ENCODE results near the gene PPP1R3D.
"Not testable (repeated sequence)": the region's sequence is repeated elsewhere in the genome, so short reads cannot be mapped to it uniquely, and the experiment has no call there.

Gene PPP1R3D

DNA sequence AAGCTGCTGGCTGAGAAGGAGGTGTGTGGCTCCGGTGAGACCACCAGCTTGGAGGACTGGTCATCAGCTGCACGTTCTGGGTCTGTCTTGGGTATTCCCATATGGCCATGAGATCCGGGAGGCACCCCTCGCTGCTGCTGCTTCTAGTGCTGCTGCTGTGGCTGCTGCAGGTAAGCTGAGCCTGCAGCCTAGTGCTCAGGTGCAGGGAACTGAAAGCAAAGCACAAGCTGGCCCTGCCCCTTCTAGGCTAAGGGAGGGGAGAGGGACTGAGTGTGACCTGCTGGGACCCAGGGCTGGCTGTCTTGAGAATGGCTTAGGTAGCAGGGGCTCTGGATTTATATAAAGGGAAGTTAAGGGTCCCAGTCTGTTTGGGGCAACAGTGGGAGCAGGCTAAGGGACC lies 18.5 kb upstream of the PPP1R3D start:
- Mint-ChIP-seq H3K27ac (no peak overlapping the region), H3K36me3 (ENCODE audit: low read depth) (no peaks in the 10 kb centered on the region), H3K27me3 (no peaks in the 10 kb centered on the region), H3K4me3 (no peak overlapping the region), H3K9me3 (no peaks in the 10 kb centered on the region), H3K4me1 (ENCODE audit: low read depth) (no peaks in the 10 kb centered on the region)
- no peak for DNase-seq

DNA sequence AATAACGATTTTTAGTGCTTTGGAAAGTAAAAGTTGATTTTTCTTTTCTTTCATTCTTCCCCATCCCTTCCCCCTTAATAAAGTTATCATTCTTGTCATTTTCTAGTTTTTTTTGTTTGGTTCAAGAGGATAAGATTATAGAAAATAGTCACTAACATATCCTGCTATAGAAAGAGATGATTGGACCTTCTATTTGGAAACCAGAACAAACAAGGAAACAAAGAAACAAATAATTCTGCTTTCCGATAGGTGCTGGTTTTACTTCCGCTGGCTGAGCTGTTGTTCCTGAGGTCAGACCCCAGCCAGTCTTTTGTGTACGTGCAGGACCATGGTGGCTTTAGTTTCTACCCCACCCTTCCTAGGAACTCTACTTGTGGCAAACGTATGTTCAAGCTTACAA lies 18.0 kb upstream of the PPP1R3D start, which contains the start of gene CDH26:
CDH26 (plus strand) TSS at position 301 of the 400 bp plus-strand sequence. CDS start 304 bp downstream, outside the sequence.
- Mint-ChIP-seq H3K4me1 (ENCODE audit: low read depth) (no peaks in the 10 kb centered on the region), H3K4me3 (no peak within 1 kb of the TSS), H3K27ac (no peak within 1 kb of the TSS), H3K36me3 (ENCODE audit: low read depth) (peaks cover under 1% of the 10 kb centered on the region), H3K27me3 (no peaks in the 10 kb centered on the region), H3K9me3 (no peaks in the 10 kb centered on the region)
- no peak for DNase-seq

DNA sequence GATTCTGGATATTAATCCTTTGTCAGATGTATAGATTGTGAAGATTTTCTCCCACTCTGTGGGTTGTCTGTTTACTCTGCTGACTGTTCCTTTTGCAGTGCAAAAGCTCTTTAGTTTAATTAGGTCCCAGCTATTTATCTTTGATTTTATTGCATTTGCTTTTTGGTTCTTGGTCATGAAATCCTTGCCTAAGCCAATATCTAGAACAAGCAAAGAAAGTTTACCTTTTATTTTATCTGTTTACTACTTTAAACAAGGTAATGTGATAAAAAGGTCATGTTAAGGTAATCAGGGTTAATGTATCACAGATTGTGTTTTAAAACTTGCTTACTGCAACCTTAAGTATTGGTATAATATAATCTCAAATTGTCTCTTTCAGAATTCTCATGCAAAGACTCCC lies 17.5 kb upstream of the PPP1R3D start:
- not testable (repeated sequence) for H3K27ac Mint-ChIP-seq; H3K4me3 Mint-ChIP-seq; H3K36me3 Mint-ChIP-seq (ENCODE audit: low read depth); H3K9me3 Mint-ChIP-seq; H3K27me3 Mint-ChIP-seq; H3K4me1 Mint-ChIP-seq (ENCODE audit: low read depth); DNase-seq

GRCh38 chr20:59955131-59955796 lies 15.2 kb upstream of the PPP1R3D start:
- Mint-ChIP-seq H3K27me3 (no peaks in the 10 kb centered on the region), H3K36me3 (ENCODE audit: low read depth) (peaks cover 11% of the 10 kb centered on the region), H3K4me3 (no peak overlapping the region), H3K9me3 (no peaks in the 10 kb centered on the region), H3K4me1 (ENCODE audit: low read depth) (no peaks in the 10 kb centered on the region), H3K27ac (no peak overlapping the region)
- DNase-seq = no peak

GRCh38 chr20:59954718-59955117 lies 14.6 kb upstream of the PPP1R3D start:
- no peak for DNase-seq
- H3K9me3 Mint-ChIP-seq = no peaks in the 10 kb centered on the region
- no peaks in the 10 kb centered on the region for H3K27me3 Mint-ChIP-seq
- H3K4me3 Mint-ChIP-seq = no peak overlapping the region
- H3K27ac Mint-ChIP-seq = no peak overlapping the region
- H3K36me3 Mint-ChIP-seq (ENCODE audit: low read depth) = peaks cover 15% of the 10 kb centered on the region
- no peaks in the 10 kb centered on the region for H3K4me1 Mint-ChIP-seq (ENCODE audit: low read depth)

- no peak overlapping the region for H3K27ac Mint-ChIP-seq
- H3K9me3 Mint-ChIP-seq = no peaks in the 10 kb centered on the region
- peaks cover 34% of the 10 kb centered on the region for H3K36me3 Mint-ChIP-seq (ENCODE audit: low read depth)
- H3K27me3 Mint-ChIP-seq = no peaks in the 10 kb centered on the region
- H3K4me1 Mint-ChIP-seq (ENCODE audit: low read depth) = peaks cover 29% of the 10 kb centered on the region
- no peak for DNase-seq
- H3K4me3 Mint-ChIP-seq = no peak overlapping the region
Observed at GRCh38 chr20:59949911-59950310, 9.8 kb upstream of the PPP1R3D start.

GRCh38 chr20:59948828-59949720 lies 9.0 kb upstream of the PPP1R3D start:
- Mint-ChIP-seq H3K36me3 (ENCODE audit: low read depth) (peaks cover 42% of the 10 kb centered on the region), H3K27ac (peak overlapping the region; percentile 86)

GRCh38 chr20:59948212-59948611 lies 8.1 kb upstream of the PPP1R3D start:
- H3K9me3 Mint-ChIP-seq = no peaks in the 10 kb centered on the region
- no peaks in the 10 kb centered on the region for H3K27me3 Mint-ChIP-seq
- H3K36me3 Mint-ChIP-seq (ENCODE audit: low read depth) = peaks cover 50% of the 10 kb centered on the region
- H3K27ac Mint-ChIP-seq = peak overlapping the region; percentile 86
- no peak overlapping the region for H3K4me3 Mint-ChIP-seq
- peaks cover 32% of the 10 kb centered on the region for H3K4me1 Mint-ChIP-seq (ENCODE audit: low read depth)
- DNase-seq = no peak

More at GRCh38 chr20:59948828-59949720, 9.0 kb upstream of the PPP1R3D start:
- no peak for DNase-seq
- Mint-ChIP-seq H3K9me3 (no peaks in the 10 kb centered on the region), H3K4me3 (peak overlapping the region; percentile 38), H3K4me1 (ENCODE audit: low read depth) (peaks cover 32% of the 10 kb centered on the region), H3K27me3 (no peaks in the 10 kb centered on the region)

DNA sequence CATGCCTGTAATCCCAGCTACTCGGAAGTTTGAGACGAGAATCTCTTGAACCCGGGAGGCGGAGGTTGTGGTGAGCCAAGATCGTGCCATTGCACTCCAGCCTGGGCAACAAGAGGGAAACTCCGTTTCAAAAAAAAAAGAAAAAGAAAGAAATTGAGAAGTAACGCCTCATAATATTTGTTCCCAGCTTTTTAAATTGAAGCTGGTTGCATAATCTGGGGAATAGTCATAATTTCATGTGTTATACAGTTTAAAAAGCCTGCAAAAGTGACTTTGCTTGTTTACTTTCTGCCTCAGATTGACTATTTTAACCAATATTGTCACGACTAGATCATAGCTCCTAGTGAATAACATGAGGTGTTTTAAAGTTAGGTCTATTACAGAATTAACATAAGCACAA lies 7.3 kb upstream of the PPP1R3D start:
- Mint-ChIP-seq H3K27ac (no peak overlapping the region), H3K27me3 (no peaks in the 10 kb centered on the region), H3K36me3 (ENCODE audit: low read depth) (peaks cover 53% of the 10 kb centered on the region), H3K9me3 (no peaks in the 10 kb centered on the region), H3K4me1 (ENCODE audit: low read depth) (peaks cover 33% of the 10 kb centered on the region), H3K4me3 (no peak overlapping the region)
- DNase-seq = no peak

- H3K4me1 Mint-ChIP-seq (ENCODE audit: low read depth) = peaks cover 47% of the 10 kb centered on the region
- DNase-seq = no peak
- no peaks in the 10 kb centered on the region for H3K27me3 Mint-ChIP-seq
- H3K4me3 Mint-ChIP-seq = no peak overlapping the region
- no peak overlapping the region for H3K27ac Mint-ChIP-seq
- peaks cover 60% of the 10 kb centered on the region for H3K36me3 Mint-ChIP-seq (ENCODE audit: low read depth)
- H3K9me3 Mint-ChIP-seq = no peaks in the 10 kb centered on the region
Observed at GRCh38 chr20:59945731-59946130, 5.6 kb upstream of the PPP1R3D start.

GRCh38 chr20:59945175-59945574 lies 5.1 kb upstream of the PPP1R3D start:
- no peaks in the 10 kb centered on the region for H3K27me3 Mint-ChIP-seq
- no peak for DNase-seq
- no peak overlapping the region for H3K27ac Mint-ChIP-seq
- no peaks in the 10 kb centered on the region for H3K9me3 Mint-ChIP-seq
- H3K36me3 Mint-ChIP-seq (ENCODE audit: low read depth) = peaks cover 63% of the 10 kb centered on the region
- H3K4me1 Mint-ChIP-seq (ENCODE audit: low read depth) = peaks cover 47% of the 10 kb centered on the region
- no peak overlapping the region for H3K4me3 Mint-ChIP-seq

GRCh38 chr20:59944726-59945125 lies 4.6 kb upstream of the PPP1R3D start:
- no peak for DNase-seq
- no peak overlapping the region for H3K27ac Mint-ChIP-seq

GRCh38 chr20:59942245-59942644 lies 2.1 kb upstream of the PPP1R3D start:
- no peak for DNase-seq
- peaks cover 73% of the 10 kb centered on the region for H3K36me3 Mint-ChIP-seq (ENCODE audit: low read depth)
- peak overlapping the region; percentile 10 for H3K4me3 Mint-ChIP-seq
- peaks cover 49% of the 10 kb centered on the region for H3K4me1 Mint-ChIP-seq (ENCODE audit: low read depth)
- H3K27ac Mint-ChIP-seq = no peak overlapping the region
- H3K27me3 Mint-ChIP-seq = no peaks in the 10 kb centered on the region
- H3K9me3 Mint-ChIP-seq = peaks cover 2% of the 10 kb centered on the region

More at GRCh38 chr20:59944726-59945125, 4.6 kb upstream of the PPP1R3D start:
- no peaks in the 10 kb centered on the region for H3K27me3 Mint-ChIP-seq
- peaks cover 49% of the 10 kb centered on the region for H3K4me1 Mint-ChIP-seq (ENCODE audit: low read depth)
- peaks cover 63% of the 10 kb centered on the region for H3K36me3 Mint-ChIP-seq (ENCODE audit: low read depth)
- H3K4me3 Mint-ChIP-seq = no peak overlapping the region
- H3K9me3 Mint-ChIP-seq = no peaks in the 10 kb centered on the region

DNA sequence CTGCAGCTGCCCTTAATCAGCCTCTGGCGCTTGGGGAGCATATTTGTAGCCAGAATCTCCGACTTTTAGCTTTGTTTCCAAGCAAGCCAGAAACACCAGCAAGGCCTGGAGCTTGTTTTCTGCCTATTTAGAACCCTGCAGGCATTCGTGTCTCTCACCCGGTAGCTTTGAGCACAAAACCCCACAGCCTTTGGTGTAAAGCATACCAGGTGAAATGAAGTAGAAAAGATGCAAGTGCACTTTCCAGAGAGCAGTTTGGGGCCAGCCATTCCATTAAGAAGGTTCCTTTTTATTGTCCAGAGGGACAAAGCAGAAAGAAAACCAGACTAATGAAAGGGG lies 820 bp upstream of the PPP1R3D start:
- Mint-ChIP-seq H3K4me1 (ENCODE audit: low read depth) (peaks cover 52% of the 10 kb centered on the region), H3K36me3 (ENCODE audit: low read depth) (peaks cover 67% of the 10 kb centered on the region), H3K27me3 (no peaks in the 10 kb centered on the region), H3K27ac (peak overlapping the region; percentile 92), H3K9me3 (peaks cover 2% of the 10 kb centered on the region), H3K4me3 (peak overlapping the region; percentile 88)
- no peak for DNase-seq

DNA sequence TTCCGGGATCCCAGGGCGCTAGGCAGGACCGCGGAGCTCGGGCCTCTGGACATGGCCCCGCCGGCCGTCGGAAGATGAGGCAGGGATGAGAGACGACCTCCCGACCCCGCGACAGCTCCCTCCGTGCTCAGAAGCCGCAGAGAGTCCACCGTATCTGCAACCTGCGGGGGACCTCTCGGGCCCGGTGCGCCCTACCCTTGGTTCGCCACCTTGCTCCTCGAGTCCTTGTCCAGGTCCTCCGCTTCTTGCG lies 301 bp downstream of the PPP1R3D start:
- Mint-ChIP-seq H3K36me3 (ENCODE audit: low read depth) (peaks cover 56% of the 10 kb centered on the region), H3K4me1 (ENCODE audit: low read depth) (peaks cover 53% of the 10 kb centered on the region), H3K27me3 (no peaks in the 10 kb centered on the region), H3K4me3 (peak overlapping the region; percentile 88), H3K27ac (peak overlapping the region; percentile 90), H3K9me3 (peaks cover 2% of the 10 kb centered on the region)
- DNase-seq = no peak

Measured in activated T-cell treated with anti-CD3 and anti-CD28 coated beads, Interleukin-2, amount 50 U/mL, for 24 hours (primary cell).